Limb (tissue), 2 donors: ENCODE data around the gene WDR83.
"Not testable (repeated sequence)": the region's sequence is repeated elsewhere in the genome, so short reads cannot be mapped to it uniquely, and the experiment has no call there.

Experiments
- DNase-seq, 2 donors: peaks; one replicate each; pipeline ENCODE4 v3.0.0-alpha.2; 2016; ENCODE audit errors: extremely low spot score in 2 of 2

The WDR83 gene, protein sequence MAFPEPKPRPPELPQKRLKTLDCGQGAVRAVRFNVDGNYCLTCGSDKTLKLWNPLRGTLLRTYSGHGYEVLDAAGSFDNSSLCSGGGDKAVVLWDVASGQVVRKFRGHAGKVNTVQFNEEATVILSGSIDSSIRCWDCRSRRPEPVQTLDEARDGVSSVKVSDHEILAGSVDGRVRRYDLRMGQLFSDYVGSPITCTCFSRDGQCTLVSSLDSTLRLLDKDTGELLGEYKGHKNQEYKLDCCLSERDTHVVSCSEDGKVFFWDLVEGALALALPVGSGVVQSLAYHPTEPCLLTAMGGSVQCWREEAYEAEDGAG

GRCh38 chr19:12666265-12667048 lies at the start of gene WDR83, which contains the start of gene MAN2B1:
Gene WDR83, plus strand, starts transcription at chr19:12666807. Its CDS starts 2,984 bp downstream, at chr19:12669791.
Gene MAN2B1, minus strand, starts transcription at chr19:12666742. Its CDS starts 41 bp downstream, at chr19:12666701.
- DNase-seq, result peak; percentile 75 to 90

- DNase-seq, result no peak
Observed at GRCh38 chr19:12617646-12618045, 49.0 kb upstream of the WDR83 start.

GRCh38 chr19:12621253-12622024 lies 45.2 kb upstream of the WDR83 start:
- not testable (repeated sequence) for DNase-seq

- DNase-seq, result no peak
Observed at GRCh38 chr19:12623361-12624031, 43.1 kb upstream of the WDR83 start.

DNA sequence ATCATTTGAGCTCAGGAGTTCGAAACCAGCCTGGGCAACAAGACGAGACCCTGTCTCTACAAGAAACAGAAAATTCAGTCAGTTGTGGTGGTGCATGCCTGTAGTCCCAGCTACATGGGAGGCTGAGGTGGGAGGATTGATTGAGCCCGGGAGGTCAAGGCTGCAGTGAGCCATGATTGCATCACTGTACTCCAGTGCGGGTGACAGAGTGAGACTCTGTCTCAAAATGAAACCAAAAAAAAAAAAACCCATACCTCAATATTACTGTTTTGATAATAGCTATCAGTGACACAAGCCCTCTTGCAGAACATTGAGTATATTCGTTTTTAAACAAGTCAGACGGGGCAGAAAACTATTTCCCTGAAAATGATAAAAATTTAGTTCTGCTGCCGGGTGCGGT lies 39.6 kb upstream of the WDR83 start:
- no peak for DNase-seq

GRCh38 chr19:12628040-12629022 lies 38.3 kb upstream of the WDR83 start:
- no peak for DNase-seq

DNA sequence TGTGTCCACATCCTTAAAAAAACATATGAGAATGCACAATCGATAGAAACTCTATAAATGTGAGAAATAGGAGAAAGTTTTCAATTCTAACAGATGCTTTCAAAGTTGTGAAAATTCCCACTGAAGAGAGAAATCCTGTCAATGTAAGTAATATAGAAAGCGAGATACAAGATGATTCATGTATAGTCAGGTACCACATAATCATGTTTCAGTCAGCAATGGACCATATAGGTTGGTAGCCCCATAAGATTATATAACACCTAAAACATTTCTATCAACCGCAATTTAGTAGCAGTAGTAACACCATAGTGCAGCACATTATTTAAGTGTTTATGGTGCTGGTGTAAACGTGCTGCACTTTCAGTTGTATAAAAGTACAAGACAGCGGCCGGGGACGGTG lies 37.4 kb upstream of the WDR83 start:
- DNase-seq, result no peak

DNA sequence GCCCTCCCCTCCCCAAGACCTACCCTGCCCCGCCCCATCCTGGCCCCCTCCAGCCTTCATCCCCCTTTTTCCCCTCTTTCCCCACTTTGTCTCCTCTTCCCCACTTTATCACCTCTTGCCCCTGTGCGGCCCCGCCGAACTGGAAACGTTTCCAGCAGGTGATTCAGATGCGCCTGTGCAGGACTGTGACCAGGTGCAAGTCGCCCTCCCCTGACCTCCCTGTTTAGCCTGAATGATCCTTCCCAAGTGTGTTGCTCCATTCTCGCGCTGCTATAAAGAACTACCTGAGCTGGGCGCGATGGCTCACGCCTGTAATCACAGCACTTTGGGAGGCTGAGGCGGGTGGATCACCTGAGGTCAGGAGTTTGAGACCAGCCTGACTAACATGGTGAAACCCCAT lies 30.0 kb upstream of the WDR83 start:
- no peak for DNase-seq

GRCh38 chr19:12638611-12639182 lies 27.9 kb upstream of the WDR83 start:
- no peak for DNase-seq

DNA sequence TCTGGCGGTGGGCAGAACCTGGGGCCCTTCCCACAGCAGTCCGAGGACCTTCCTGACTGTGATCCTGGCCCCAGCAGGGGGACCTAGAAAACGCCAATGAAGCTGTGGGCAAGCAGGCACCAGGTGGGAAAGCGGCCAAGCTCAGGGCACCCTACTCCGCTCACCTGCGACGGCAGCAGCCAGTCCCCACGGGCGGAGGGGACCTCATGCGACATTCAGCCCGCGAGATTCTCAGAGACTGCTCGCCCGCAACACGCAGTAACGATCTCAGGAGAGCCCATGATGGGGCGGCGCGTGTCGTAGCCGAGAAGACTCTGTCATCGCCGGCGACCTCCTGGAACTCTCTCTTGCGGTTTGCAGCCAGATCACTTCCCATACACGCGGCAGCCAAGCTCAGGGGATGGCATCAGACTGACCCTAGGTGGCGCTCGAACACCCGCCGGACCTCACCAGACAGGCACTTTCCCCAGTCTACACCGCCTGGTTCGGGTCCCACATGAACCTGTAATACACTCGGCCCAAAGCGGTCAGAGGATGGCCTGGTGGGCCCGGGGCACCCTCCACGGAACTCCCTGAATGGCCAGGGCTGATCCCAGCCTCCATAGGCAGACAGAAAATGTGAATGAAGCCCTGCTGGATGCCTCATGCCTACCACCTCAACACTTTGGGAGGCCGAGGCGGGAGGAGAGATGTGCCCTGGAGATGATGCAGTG lies 26.6 kb upstream of the WDR83 start:
- DNase-seq, result peak; percentile 51 to 82

DNA sequence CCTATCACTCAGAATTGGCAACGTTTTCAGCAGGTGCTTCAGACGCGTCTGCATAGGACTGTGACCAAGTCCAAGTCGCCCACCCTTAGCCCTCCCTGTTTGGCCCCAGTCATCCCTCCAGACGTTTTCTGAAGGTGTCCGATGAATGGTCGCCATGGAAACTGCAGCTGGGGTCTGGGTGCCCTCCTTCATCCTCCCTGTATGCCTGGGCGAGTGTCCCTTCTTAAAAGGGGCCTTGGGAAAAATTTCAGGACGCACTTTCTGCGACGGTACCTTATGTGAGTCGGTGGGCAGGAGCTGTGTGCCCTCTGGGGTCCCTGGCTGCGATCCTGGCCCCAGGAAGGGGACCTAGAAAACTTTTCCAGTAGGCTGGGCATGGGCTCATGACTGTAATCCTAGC lies 25.2 kb upstream of the WDR83 start:
- no peak for DNase-seq

DNA sequence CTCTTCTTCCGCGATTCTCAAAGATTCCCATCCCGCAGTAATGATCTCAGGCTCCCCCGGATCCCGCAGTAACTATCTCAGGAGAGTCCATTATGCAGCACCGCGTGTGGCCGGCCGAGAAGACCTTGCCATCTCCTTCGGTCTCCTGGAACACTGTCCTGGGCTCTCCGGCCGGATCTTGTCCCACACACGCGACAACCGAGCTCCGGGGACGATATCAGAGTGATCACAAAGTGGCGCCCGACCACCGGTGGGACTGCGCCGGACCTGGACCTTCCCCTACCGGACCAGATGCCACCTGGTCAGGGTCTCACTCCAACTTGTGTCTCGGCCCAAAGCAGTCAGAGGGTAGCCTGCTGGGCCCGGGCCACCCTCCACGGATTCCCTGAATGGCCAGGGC lies 24.1 kb upstream of the WDR83 start:
- no peak for DNase-seq

DNA sequence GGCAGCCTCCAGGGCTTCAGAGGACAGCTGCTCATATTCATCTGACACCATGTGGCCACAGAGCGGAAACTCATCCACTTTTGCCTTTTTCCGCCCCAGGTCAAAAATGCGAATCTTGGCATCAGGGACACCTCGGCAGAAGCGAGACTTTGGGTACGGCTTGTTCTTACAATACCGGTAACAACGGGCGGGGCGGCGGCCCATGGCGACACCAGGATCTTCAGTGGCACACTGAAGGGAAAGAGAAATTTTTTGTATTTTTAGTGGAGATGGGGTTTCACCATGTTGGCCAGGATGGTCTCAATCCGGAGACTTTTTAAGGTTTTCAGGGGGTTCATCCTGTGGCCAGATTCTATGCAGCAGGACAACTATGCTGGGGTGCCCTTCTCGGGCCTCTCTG lies 22.9 kb upstream of the WDR83 start:
- not testable (repeated sequence) for DNase-seq

DNA sequence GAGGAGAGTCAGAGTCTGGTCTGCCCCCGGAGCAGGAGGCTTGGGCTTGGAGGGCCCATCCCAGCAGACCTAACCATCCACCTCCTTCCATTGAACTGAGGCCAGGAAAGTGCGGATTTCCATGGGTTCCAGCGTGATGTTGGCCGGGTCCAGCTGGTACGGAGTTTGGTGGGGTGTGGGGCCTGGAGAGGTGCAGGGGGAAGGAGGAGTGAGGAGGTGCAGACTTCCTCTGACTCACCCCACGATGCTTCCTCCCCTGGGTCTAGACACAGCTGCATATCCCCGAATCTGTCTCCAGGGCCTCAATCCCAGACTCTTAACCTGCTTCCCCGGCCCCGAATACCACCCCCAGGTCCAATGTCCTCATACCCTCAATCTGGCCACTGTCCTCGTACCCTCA lies 20.1 kb upstream of the WDR83 start:
- DNase-seq, result no peak

- no peak for DNase-seq
Observed at GRCh38 chr19:12647047-12647446, 19.6 kb upstream of the WDR83 start.

DNA sequence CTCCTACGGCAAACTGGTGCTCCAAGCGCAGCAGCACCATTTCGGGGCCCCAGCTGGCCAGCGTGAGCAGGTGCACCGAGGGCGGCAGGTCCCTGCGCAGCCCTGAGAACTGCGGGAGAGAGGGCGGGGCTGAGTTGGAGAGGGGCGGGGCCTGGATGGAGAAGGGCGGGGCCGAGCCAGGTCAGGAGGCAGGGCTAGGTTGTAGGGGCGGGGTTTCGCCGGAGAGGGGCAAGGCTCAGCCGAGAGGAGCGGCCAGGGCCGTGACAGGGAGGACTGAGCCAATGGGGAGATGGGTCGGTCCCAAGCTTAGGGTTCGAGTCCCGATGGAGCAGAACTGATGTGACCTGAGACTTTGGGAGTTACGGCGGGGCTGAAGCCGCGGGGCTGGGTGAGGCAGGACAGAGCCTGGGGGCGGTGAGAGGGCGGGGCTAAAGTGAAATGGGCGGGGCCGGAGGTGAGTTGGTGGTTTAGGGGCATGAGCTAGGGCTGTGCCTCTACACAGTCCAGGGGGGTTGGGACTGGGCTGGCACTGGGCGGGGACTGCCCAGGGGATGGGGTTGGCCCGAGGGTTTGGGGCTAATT lies 19.0 kb upstream of the WDR83 start:
- DNase-seq, result peak in 1 of 2 donors; percentile 66

DNA sequence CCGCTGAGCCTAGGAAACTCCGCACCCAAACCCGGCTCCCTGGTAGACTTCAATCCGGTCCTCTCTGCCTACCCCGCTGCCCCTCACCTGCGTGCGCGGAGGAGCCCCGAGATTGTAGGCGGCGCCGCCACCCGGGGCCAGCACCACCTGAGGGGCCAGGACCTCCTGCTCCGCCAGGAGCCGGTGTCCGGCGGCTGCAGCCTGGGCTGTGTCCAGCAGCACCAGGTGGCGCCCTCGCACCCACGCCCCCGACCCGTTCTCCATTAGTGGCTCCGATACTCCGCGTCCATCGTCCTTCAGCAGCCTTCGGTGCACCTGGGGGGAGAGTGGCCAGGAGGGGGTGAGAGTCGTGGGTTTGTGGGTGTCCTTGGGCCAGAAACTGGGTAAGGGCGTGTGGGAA lies 18.5 kb upstream of the WDR83 start:
- DNase-seq, result no peak

GRCh38 chr19:12649941-12650340 lies 16.7 kb upstream of the WDR83 start:
- no peak for DNase-seq

DNA sequence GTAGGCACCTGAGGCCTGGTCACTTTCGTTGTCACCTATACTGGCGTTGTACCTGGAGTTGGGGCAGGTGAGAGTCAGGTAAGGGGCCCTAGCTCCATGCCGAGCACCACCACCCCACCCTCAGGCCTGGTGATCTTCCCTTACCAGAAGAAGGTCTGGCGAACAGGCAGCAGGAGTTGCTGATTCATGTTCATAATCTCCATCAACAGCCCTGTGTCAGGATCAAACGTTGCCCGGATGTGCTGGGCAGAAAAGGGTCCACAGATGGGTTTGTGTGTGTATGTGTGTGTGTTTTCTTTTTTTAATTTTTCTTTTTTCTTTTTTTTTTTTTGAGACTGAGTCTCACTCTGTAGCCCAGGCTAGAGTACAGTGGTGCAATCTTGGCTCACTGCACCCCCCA lies 14.4 kb upstream of the WDR83 start:
- DNase-seq, result no peak
